HepG2 (cell line): ENCODE measurements around the gene PRTN3. TPM values are rescaled to one million over a fixed set of nuclear protein-coding genes. Genes with fewer than 3 reads are reported as not detected.

Experiments
- ATAC-seq: fragments of 200-7000 bp; cut with Tn5 transposase; 3 replicates; pipeline ENCODE4 v1.9.1; 2020; ENCODE audit warnings: mild to moderate bottlenecking, moderate library complexity
- BruUV-seq: library from RNA; stranded (reverse); fragments of 400-500 nt; replicated peaks from 2 replicates; lab custom pipeline; 2021; lab: Mats Ljungman, UMichigan
- CTCF ChIA-PET: fragments of 300-600 bp; formaldehyde crosslinking; extraction: SDS; loops from one replicate; lab custom pipeline; 2021; ENCODE audit warnings: low total read pairs, inconsistent platforms, low intra/inter-chr PET ratio; lab: Yijun Ruan, JAX
- POLR2A ChIA-PET: fragments of 350-600 bp; sonication (Branson Sonifier 250); formaldehyde crosslinking; loops from one replicate; lab custom pipeline; 2020; ENCODE audit warnings: antibody characterized with exemption, inconsistent platforms; lab: Yijun Ruan, JAX
- DNase-seq: peaks from one replicate; pipeline ENCODE4 v3.0.0-alpha.2; 2015; ENCODE audit warnings: low spot score
- FAIRE-seq: peaks from 3 replicates; lab custom pipeline; 2011; peaks lifted over from hg19 to GRCh38; lab: Jason Lieb, UNC
- H2AFZ ChIP-seq: one replicate; pipeline ENCODE4 v1.6.1; 2011; ENCODE audit warnings: low read length, inconsistent platforms
- H3K27ac ChIP-seq: fragments of 300-600 bp; 3 replicates; pipeline ENCODE4 v1.8.0; 2011; ENCODE audit warnings: mixed run types, mild to moderate bottlenecking, mixed read lengths, low read length, inconsistent platforms; ENCODE audit not compliant: insufficient read depth; ENCODE audit errors: extremely low read length
- H3K27me3 ChIP-seq, 2 experiments: fragments of 200-600 bp in 1 of 2; 2 replicates in 1 of 2; 3 replicates in 1 of 2; pipeline versions ENCODE4 v1.6.0 to v1.8.0; 2011; ENCODE audit warnings: low read length in 2 of 2, mild to moderate bottlenecking in 2 of 2, moderate library complexity in 2 of 2, inconsistent platforms in 1 of 2; ENCODE audit not compliant: insufficient read depth in 2 of 2, control insufficient read depth in 1 of 2
- H3K36me3 ChIP-seq, 2 experiments: fragments of 200-600 bp in 1 of 2; replicated peaks in 1 of 2; 2 replicates in 1 of 2; 3 replicates in 1 of 2; pipeline versions ENCODE4 v1.5.1 to v1.8.0; 2011; ENCODE audit warnings: low read length in 2 of 2, inconsistent platforms in 1 of 2; ENCODE audit not compliant: insufficient read depth in 2 of 2, control insufficient read depth in 1 of 2
- H3K4me1 ChIP-seq: 2 replicates; pipeline ENCODE4 v1.5.1; 2012; ENCODE audit warnings: low read length, inconsistent platforms; ENCODE audit not compliant: insufficient read depth
- H3K4me2 ChIP-seq: 2 replicates; pipeline ENCODE4 v1.6.0; 2011; ENCODE audit warnings: low read depth, low read length, inconsistent platforms
- H3K4me3 ChIP-seq, 3 experiments: fragments of 200-600 bp in 1 of 3; sonication (generic), shearing (Covaris generic) in 1 of 3; replicated peaks in 1 of 3; 2 replicates each; pipeline ENCODE4 v1.5.1; 2011 to 2016; ENCODE audit warnings: low read length in 3 of 3, inconsistent platforms in 2 of 3, low read depth in 2 of 3, mild to moderate bottlenecking in 2 of 3, control low read depth in 1 of 3, mixed read lengths in 1 of 3; ENCODE audit not compliant: insufficient read depth in 1 of 3
- H3K79me2 ChIP-seq: one replicate; pipeline ENCODE4 v1.6.1; 2011; ENCODE audit warnings: low read length, inconsistent platforms; ENCODE audit not compliant: insufficient read depth
- H3K9ac ChIP-seq: 2 replicates; pipeline ENCODE4 v1.6.0; 2011; ENCODE audit warnings: mild to moderate bottlenecking, low read depth, low read length, inconsistent platforms; ENCODE audit not compliant: insufficient read depth
- H3K9me3 ChIP-seq: 2 replicates; pipeline ENCODE4 v1.5.1; 2012; ENCODE audit warnings: mild to moderate bottlenecking, low read length
- H4K20me1 ChIP-seq: 2 replicates; pipeline ENCODE4 v1.6.0; 2011; ENCODE audit warnings: inconsistent platforms, mild to moderate bottlenecking, low read length, moderate library complexity; ENCODE audit not compliant: insufficient read depth
- E2F1 ChIP-seq: sonication (generic); formaldehyde crosslinking; IDR thresholded peaks from 2 replicates; pipeline ENCODE4 v1.5.0; 2020; ENCODE audit warnings: missing genetic modification reagents
- SOX5 ChIP-seq: IDR thresholded peaks from 2 replicates; pipeline ENCODE4 v1.6.1; 2016; ENCODE audit warnings: borderline replicate concordance
- ZBTB38 ChIP-seq: sonication (generic); formaldehyde crosslinking; IDR thresholded peaks from 2 replicates; pipeline ENCODE4 v1.5.1; 2020; ENCODE audit warnings: mild to moderate bottlenecking, missing genetic modification reagents
- ZFX ChIP-seq: sonication (generic); formaldehyde crosslinking; IDR thresholded peaks from 2 replicates; pipeline ENCODE4 v1.4.0; 2020; ENCODE audit warnings: mild to moderate bottlenecking, low read depth, missing genetic modification reagents, moderate library complexity
- ZNF629 ChIP-seq: sonication (generic); formaldehyde crosslinking; conservative IDR thresholded peaks from 2 replicates; pipeline ENCODE4 v1.5.0; 2020; ENCODE audit warnings: missing genetic modification reagents
- WGBS: methylation state at CpG from one replicate; pipeline ENCODE4 v1.1.6; 2017; ENCODE audit warnings: low lambda C conversion rate; 5-methylcytosine and 5-hydroxymethylcytosine counted together
- in situ Hi-C: cut with HindIII; loops from 2 replicates; pipeline ENCODE4 v1.10.0; 2017; ENCODE audit warnings: low pct_unique_long_range_greater_than_20kb; ENCODE audit not compliant: extremely low pct_ligation_motif_present
- intact Hi-C: fragments of 100-400 bp; cut with micrococcal nuclease; formaldehyde crosslinking; loops from one replicate; pipeline ENCODE4 v1.10.0; 2022; ENCODE audit not compliant: unreplicated experiment
- polyA plus RNA-seq, 8 experiments: library from polyadenylated mRNA; depleted of rRNA in 3 of 8; stranded (reverse) in 7 of 8; unstranded in 1 of 8; fragments of >200 nt; fragmentation: Illumina TruSeq in 4 of 8; extraction: Trizol in 4 of 8; gene quantifications; 2 replicates each; pipeline versions ENCODE4 v1.2.1 to v1.2.3, GENCODE V29; 2011 to 2016; ENCODE audit warnings: low read depth in 4 of 8, missing spikeins in 1 of 8, mixed read lengths in 1 of 8; ENCODE audit not compliant: insufficient read depth in 1 of 8
- total RNA-seq, 5 experiments: library from RNA; depleted of rRNA; stranded (reverse); fragments of >200 nt; fragmentation: Illumina TruSeq; extraction: Trizol; gene quantifications; 2 replicates each; pipeline ENCODE4 v1.2.3, GENCODE V29; 2016; ENCODE audit warnings: low read depth in 1 of 5

The PRTN3 gene
- total and polyA plus RNA-seq, 2 of the 13 experiments (the other 11 are each of a cell fraction or from before 2014, with no cell fraction given), result not detected

GRCh38 chr19:795073-795611 lies 45.7 kb upstream of the PRTN3 start:
- no peaks in the 10 kb centered on the region; a peak in 1 of 5 replicates for H3K27me3 ChIP-seq
- peaks cover 22% of the 10 kb centered on the region for H3K79me2 ChIP-seq
- POLR2A ChIA-PET, result interaction anchor here (2.0 kb wide), 1 partner anchor 55 kb away, joined by 4 read pairs; no protein-coding TSS in a partner anchor
- no peak for ATAC-seq
- peak overlapping the region; percentile 77 for H3K4me2 ChIP-seq
- TF ChIP-seq ZBTB38 (CRISPR knock-in tag) (peak; percentile 28; the same call in 1 of the 2 replicates), E2F1 (CRISPR knock-in tag) (no peak), ZNF629 (CRISPR knock-in tag) (no peak), ZFX (CRISPR knock-in tag) (0 out of 2 replicates have a peak, but pooled peaks have one; percentile 29), SOX5 (no peak)
- TF ChIP-seq, all 625 proteins: peak for 2
- FAIRE-seq, result no peak
- intact Hi-C loops, result no loop called here
- Histone ChIP-seq H3K9ac (peak overlapping the region; percentile 7; the same call in 1 of the 2 replicates), H3K27ac (peak overlapping the region; percentile 37), H4K20me1 (peaks cover 20% of the 10 kb centered on the region), H2AFZ (no peak overlapping the region), H3K36me3 (peaks cover under 1 to 2% of the 10 kb centered on the region in 2 experiments; a peak in 3 of 5 replicates), H3K4me3 (peak overlapping the region in 1 of 3 experiments; percentile 85; a peak in 1 of 6 replicates), H3K4me1 (peaks cover 69% of the 10 kb centered on the region), H3K9me3 (no peaks in the 10 kb centered on the region)
- BruUV-seq, result no TSS peak
- in situ Hi-C loops, result no loop called here
- no peak for DNase-seq
- CTCF ChIA-PET, result no interaction called here
- WGBS, result 64% methylated on average over 14 of the region's 28 CpGs
